Fibroblast of the conjunctiva (primary cell): Measurements from ENCODE around the gene UBE2H.
"Not testable (repeated sequence)": the region's sequence is repeated elsewhere in the genome, so short reads cannot be mapped to it uniquely, and the experiment has no call there.

ENCODE experiments used
- DNase-seq: peaks from one replicate; pipeline ENCODE4 v3.0.0-alpha.2; 2010; ENCODE audit warnings: low read depth

The UBE2H gene

GRCh38 chr7:129843365-129843898 is 109.3 kb downstream of the UBE2H start:
- no peak for DNase-seq

- DNase-seq, result no peak
Observed at GRCh38 chr7:129841465-129841864, 111.3 kb downstream of the UBE2H start.

GRCh38 chr7:129840757-129841156 is 112.0 kb downstream of the UBE2H start:
- no peak for DNase-seq

GRCh38 chr7:129836983-129837382 is 115.8 kb downstream of the UBE2H start:
- DNase-seq, result no peak

GRCh38 chr7:129835569-129835968 is 117.2 kb downstream of the UBE2H start:
- no peak for DNase-seq

- DNase-seq, result not testable (repeated sequence)
Observed at GRCh38 chr7:129833353-129833752, 119.4 kb downstream of the UBE2H start.

- DNase-seq, result no peak
Observed at GRCh38 chr7:129832701-129833227, 120.0 kb downstream of the UBE2H start.

GRCh38 chr7:129832282-129832681 is 120.5 kb downstream of the UBE2H start:
- DNase-seq, result no peak

GRCh38 chr7:129831424-129832058 is 121.2 kb downstream of the UBE2H start:
- DNase-seq, result peak; percentile 80

GRCh38 chr7:129830949-129831348 is 121.8 kb downstream of the UBE2H start:
- DNase-seq, result no peak

- peak; percentile 87 for DNase-seq
Observed at GRCh38 chr7:129829737-129830631, 122.8 kb downstream of the UBE2H start.

GRCh38 chr7:129828989-129829736 is 123.6 kb downstream of the UBE2H start:
- DNase-seq, result no peak

- DNase-seq, result no peak
Observed at GRCh38 chr7:129828078-129828762, 124.5 kb downstream of the UBE2H start.

GRCh38 chr7:129827467-129827990 is 125.2 kb downstream of the UBE2H start:
- DNase-seq, result no peak

- not testable (repeated sequence) for DNase-seq
Observed at GRCh38 chr7:129826895-129827294, 125.9 kb downstream of the UBE2H start.

GRCh38 chr7:129825209-129825970 is 127.4 kb downstream of the UBE2H start:
- DNase-seq, result peak; percentile 55

- DNase-seq, result no peak
Observed at GRCh38 chr7:129824291-129825208, 128.2 kb downstream of the UBE2H start.

GRCh38 chr7:129823143-129823542 is 129.6 kb downstream of the UBE2H start:
- not testable (repeated sequence) for DNase-seq

GRCh38 chr7:129821476-129821875 is 131.3 kb downstream of the UBE2H start:
- no peak for DNase-seq
